H9 (cell line): Measurements from ENCODE around the gene TTN. TPM values are rescaled to one million over a fixed set of nuclear protein-coding genes. Genes with fewer than 3 reads are reported as not detected.

Experiments used
- DNase-seq: peaks from one replicate; pipeline ENCODE4 v3.0.0-alpha.2; 2017
- H2AFZ ChIP-seq: one replicate; pipeline ENCODE4 v1.6.1; 2013; ENCODE audit warnings: mild to moderate bottlenecking, low read length, control low read depth, moderate library complexity
- H2AK5ac ChIP-seq: 2 replicates; pipeline ENCODE4 v1.6.1; 2013; ENCODE audit warnings: low read length, control low read depth, mixed read lengths; ENCODE audit not compliant: insufficient read length
- H2BK120ac ChIP-seq: one replicate; pipeline ENCODE4 v1.6.1; 2013; ENCODE audit warnings: low read depth, mild to moderate bottlenecking, low read length, control low read depth, inconsistent platforms; ENCODE audit not compliant: poor library complexity, severe bottlenecking
- H2BK12ac ChIP-seq: 2 replicates; pipeline ENCODE4 v1.6.1; 2013; ENCODE audit warnings: low read length, control low read depth, mixed read lengths, low read depth; ENCODE audit not compliant: insufficient read length
- H2BK15ac ChIP-seq: 2 replicates; pipeline ENCODE4 v1.6.1; 2013; ENCODE audit warnings: low read depth, low read length, control low read depth
- H2BK20ac ChIP-seq: one replicate; pipeline ENCODE4 v1.6.1; 2013; ENCODE audit warnings: low read depth, mild to moderate bottlenecking, low read length, control low read depth, inconsistent platforms; ENCODE audit not compliant: poor library complexity, severe bottlenecking
- H2BK5ac ChIP-seq: 2 replicates; pipeline ENCODE4 v1.6.1; 2013; ENCODE audit warnings: low read length, control low read depth, mixed read lengths; ENCODE audit not compliant: insufficient read length
- H3K14ac ChIP-seq: 2 replicates; pipeline ENCODE4 v1.6.1; 2013; ENCODE audit warnings: low read length, control low read depth; ENCODE audit not compliant: insufficient read depth
- H3K18ac ChIP-seq: 2 replicates; pipeline ENCODE4 v1.6.1; 2013; ENCODE audit warnings: low read depth, mild to moderate bottlenecking, mixed read lengths, low read length, control low read depth; ENCODE audit not compliant: insufficient read length
- H3K23ac ChIP-seq: 2 replicates; pipeline ENCODE4 v1.6.1; 2013; ENCODE audit warnings: low read length, control low read depth, mixed read lengths, low read depth; ENCODE audit not compliant: insufficient read length
- H3K23me2 ChIP-seq: 2 replicates; pipeline ENCODE4 v1.6.1; 2013; ENCODE audit warnings: low read depth, mild to moderate bottlenecking, mixed read lengths, low read length, control low read depth; ENCODE audit not compliant: insufficient read length, poor library complexity, severe bottlenecking
- H3K27ac ChIP-seq: 2 replicates; pipeline ENCODE4 v1.5.1; 2013; ENCODE audit warnings: low read length, control low read depth, mixed read lengths, low read depth; ENCODE audit not compliant: insufficient read length
- H3K27me3 ChIP-seq: 2 replicates; pipeline ENCODE4 v1.6.1; 2013; ENCODE audit warnings: low read length, control low read depth, inconsistent platforms; ENCODE audit not compliant: insufficient read depth
- H3K4ac ChIP-seq: 2 replicates; pipeline ENCODE4 v1.6.1; 2013; ENCODE audit warnings: low read depth, mild to moderate bottlenecking, control low read depth, inconsistent platforms, low read length, moderate library complexity
- H3K4me1 ChIP-seq: 2 replicates; pipeline ENCODE4 v1.6.1; 2013; ENCODE audit warnings: low read length, control low read depth, inconsistent platforms; ENCODE audit not compliant: insufficient read depth
- H3K4me2 ChIP-seq: 2 replicates; pipeline ENCODE4 v1.6.1; 2013; ENCODE audit warnings: low read length, control low read depth, mixed read lengths; ENCODE audit not compliant: insufficient read length, insufficient read depth
- H3K56ac ChIP-seq: 2 replicates; pipeline ENCODE4 v1.6.1; 2013; ENCODE audit warnings: low read depth, mild to moderate bottlenecking, mixed read lengths, low read length, control low read depth; ENCODE audit not compliant: insufficient read length
- H3K79me1 ChIP-seq: 2 replicates; pipeline ENCODE4 v1.6.1; 2013; ENCODE audit warnings: low read depth, mild to moderate bottlenecking, moderate library complexity, low read length, control low read depth, inconsistent platforms; ENCODE audit not compliant: insufficient read depth, poor library complexity, severe bottlenecking
- H3K79me2 ChIP-seq: 2 replicates; pipeline ENCODE4 v1.6.1; 2013; ENCODE audit warnings: low read length, control low read depth, inconsistent platforms; ENCODE audit not compliant: insufficient read depth
- H3K9ac ChIP-seq: 2 replicates; pipeline ENCODE4 v1.6.1; 2013; ENCODE audit warnings: low read length, control low read depth, mixed read lengths; ENCODE audit not compliant: insufficient read length; ENCODE audit errors: extremely low read depth
- H3K9me3 ChIP-seq: one replicate; pipeline ENCODE4 v1.6.1; 2013; ENCODE audit warnings: low read depth, low read length, inconsistent platforms; ENCODE audit not compliant: control insufficient read depth
- H3T11ph ChIP-seq: one replicate; pipeline ENCODE4 v1.6.1; 2013; ENCODE audit warnings: mild to moderate bottlenecking, low read length, control low read depth, inconsistent platforms
- H4K20me1 ChIP-seq: one replicate; pipeline ENCODE4 v1.6.1; 2013; ENCODE audit not compliant: control insufficient read depth, insufficient read length, insufficient read depth
- H4K5ac ChIP-seq: 2 replicates; pipeline ENCODE4 v1.6.1; 2013; ENCODE audit warnings: low read depth, mild to moderate bottlenecking, mixed read lengths, low read length, control low read depth; ENCODE audit not compliant: insufficient read length
- H4K8ac ChIP-seq: replicated peaks from 2 replicates; pipeline ENCODE4 v1.6.1; 2013; ENCODE audit warnings: low read length, control low read depth, mixed read lengths, low read depth; ENCODE audit not compliant: insufficient read length
- H4K91ac ChIP-seq: 2 replicates; pipeline ENCODE4 v1.6.1; 2013; ENCODE audit warnings: low read depth, mild to moderate bottlenecking, moderate library complexity, mixed read lengths, low read length, control low read depth; ENCODE audit not compliant: insufficient read length
- H3K27ac Mint-ChIP-seq, 3 experiments: 2 replicates in 2 of 3; 3 replicates in 1 of 3; pipeline ENCODE4 v1.8.0; 2020 to 2021; ENCODE audit warnings: mixed read lengths in 3 of 3, mild to moderate bottlenecking in 1 of 3, moderate library complexity in 1 of 3
- H3K27me3 Mint-ChIP-seq: 2 replicates; pipeline ENCODE4 v1.8.0; 2021; ENCODE audit warnings: low read depth, mild to moderate bottlenecking, moderate library complexity, mixed read lengths
- H3K36me3 Mint-ChIP-seq, 3 experiments: 2 replicates in 2 of 3; 3 replicates in 1 of 3; pipeline ENCODE4 v1.8.0; 2020 to 2021; ENCODE audit warnings: low read depth in 3 of 3, mixed read lengths in 3 of 3; ENCODE audit not compliant: insufficient read depth in 1 of 3
- H3K4me1 Mint-ChIP-seq, 2 experiments: 2 replicates each; pipeline ENCODE4 v1.8.0; 2020; ENCODE audit warnings: mixed read lengths in 2 of 2
- H3K4me3 Mint-ChIP-seq, 2 experiments: 2 replicates in 1 of 2; 3 replicates in 1 of 2; pipeline ENCODE4 v1.8.0; 2020 to 2021; ENCODE audit warnings: mild to moderate bottlenecking in 2 of 2, mixed read lengths in 2 of 2, moderate library complexity in 1 of 2
- H3K9me3 Mint-ChIP-seq, 2 experiments: 2 replicates in 1 of 2; 3 replicates in 1 of 2; pipeline ENCODE4 v1.8.0; 2020; ENCODE audit warnings: mild to moderate bottlenecking in 2 of 2, mixed read lengths in 2 of 2, moderate library complexity in 1 of 2
- WGBS: extraction: QIAGEN DNeasy Blood & Tissue Kit; methylation state at CpG from one replicate; pipeline ENCODE4 v1.1.7; 2013; ENCODE audit warnings: missing lambda C conversion rate, low lambda C conversion rate, mixed read lengths; ENCODE audit not compliant: insufficient read length; ENCODE audit errors: extremely low coverage; 5-methylcytosine and 5-hydroxymethylcytosine counted together
- total RNA-seq: library from RNA; stranded (reverse); gene quantifications from 2 replicates; pipeline ENCODE4 v1.2.1, GENCODE V29; 2021
- TF ChIP-seq, protein P1 (sequence below): fragments of 200-600 bp; sonication (generic); conservative IDR thresholded peaks from 3 replicates; pipeline ENCODE4 v1.8.0; 2021; ENCODE audit warnings: antibody characterized with exemption, mild to moderate bottlenecking

Gene TTN
- total RNA-seq, 1 experiment from 2014 or later, result 0.70 TPM

DNA sequence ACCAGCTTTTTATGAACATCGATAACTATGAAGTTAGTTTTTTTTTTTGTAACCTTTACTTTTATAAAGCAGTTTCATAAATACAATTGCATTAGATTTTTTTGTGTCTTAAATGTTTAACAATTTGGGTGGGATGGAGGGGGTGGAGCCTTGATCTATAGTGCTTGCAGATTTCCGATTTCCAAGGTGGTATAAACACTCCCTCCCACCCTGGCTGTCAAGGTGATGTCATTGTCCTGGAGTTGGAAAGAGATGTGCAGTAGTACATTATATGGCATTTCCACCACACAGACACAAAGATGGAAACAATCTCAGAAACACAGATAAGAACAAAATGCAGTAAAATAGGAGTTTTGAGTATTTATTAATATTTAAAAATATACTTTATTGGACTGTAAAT, 114.4 kb downstream of the TTN start:
- no peaks in the 10 kb centered on the region for H3K4me1 ChIP-seq

More for the DNA sequence above, 114.4 kb downstream of the TTN start:
- WGBS, result no CpG with 5 or more reads among the region's 2 CpGs
- H3K23me2 ChIP-seq, result no peaks in the 10 kb centered on the region
- no peak overlapping the region for H4K8ac ChIP-seq
- Mint-ChIP-seq H3K9me3 (no peaks in the 10 kb centered on the region), H3K4me3 (no peak overlapping the region), H3K4me1 (no peaks in the 10 kb centered on the region), H3K27ac (no peak overlapping the region), H3K27me3 (no peaks in the 10 kb centered on the region), H3K36me3 (no peaks in the 10 kb centered on the region)
- H2BK5ac ChIP-seq, result no peak overlapping the region
- no peak overlapping the region for H2BK20ac ChIP-seq
- no peak overlapping the region for H2BK120ac ChIP-seq
- no peak for DNase-seq
- no peak overlapping the region for H2AFZ ChIP-seq
- no peaks in the 10 kb centered on the region for H3K27me3 ChIP-seq
- H4K5ac ChIP-seq, result no peak overlapping the region
- H2AK5ac ChIP-seq, result no peak overlapping the region
- no peak overlapping the region for H3K23ac ChIP-seq
- H3T11ph ChIP-seq, result no peak overlapping the region
- no peaks in the 10 kb centered on the region for H3K79me1 ChIP-seq
- no peak overlapping the region for H3K56ac ChIP-seq
- no peaks in the 10 kb centered on the region for H3K79me2 ChIP-seq
- no peak overlapping the region for H3K9ac ChIP-seq
- no peak overlapping the region for H3K27ac ChIP-seq
- H3K4me2 ChIP-seq, result no peak overlapping the region
- no peak overlapping the region for H3K18ac ChIP-seq
- H2BK15ac ChIP-seq, result no peak overlapping the region
- H3K4ac ChIP-seq, result no peak overlapping the region
- no peaks in the 10 kb centered on the region for H4K20me1 ChIP-seq
- no peak overlapping the region for H3K14ac ChIP-seq
- H4K91ac ChIP-seq, result no peak overlapping the region
- TF ChIP-seq, protein P1, sequence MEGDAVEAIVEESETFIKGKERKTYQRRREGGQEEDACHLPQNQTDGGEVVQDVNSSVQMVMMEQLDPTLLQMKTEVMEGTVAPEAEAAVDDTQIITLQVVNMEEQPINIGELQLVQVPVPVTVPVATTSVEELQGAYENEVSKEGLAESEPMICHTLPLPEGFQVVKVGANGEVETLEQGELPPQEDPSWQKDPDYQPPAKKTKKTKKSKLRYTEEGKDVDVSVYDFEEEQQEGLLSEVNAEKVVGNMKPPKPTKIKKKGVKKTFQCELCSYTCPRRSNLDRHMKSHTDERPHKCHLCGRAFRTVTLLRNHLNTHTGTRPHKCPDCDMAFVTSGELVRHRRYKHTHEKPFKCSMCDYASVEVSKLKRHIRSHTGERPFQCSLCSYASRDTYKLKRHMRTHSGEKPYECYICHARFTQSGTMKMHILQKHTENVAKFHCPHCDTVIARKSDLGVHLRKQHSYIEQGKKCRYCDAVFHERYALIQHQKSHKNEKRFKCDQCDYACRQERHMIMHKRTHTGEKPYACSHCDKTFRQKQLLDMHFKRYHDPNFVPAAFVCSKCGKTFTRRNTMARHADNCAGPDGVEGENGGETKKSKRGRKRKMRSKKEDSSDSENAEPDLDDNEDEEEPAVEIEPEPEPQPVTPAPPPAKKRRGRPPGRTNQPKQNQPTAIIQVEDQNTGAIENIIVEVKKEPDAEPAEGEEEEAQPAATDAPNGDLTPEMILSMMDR, result no peak
- H3K9me3 ChIP-seq, result no peaks in the 10 kb centered on the region
- H2BK12ac ChIP-seq, result no peak overlapping the region
